IMR-90 (cell line): ENCODE data around the gene AKAP3. TPM values are rescaled to one million over a fixed set of nuclear protein-coding genes. Genes with fewer than 3 reads are reported as not detected.

ENCODE experiments used
- ATAC-seq: fragments of 200-7000 bp; cut with Tn5 transposase; 2 replicates; pipeline ENCODE4 v1.9.1; 2020; ENCODE audit warnings: low read depth, mild to moderate bottlenecking, moderate library complexity
- BruUV-seq: library from RNA; stranded (reverse); fragments of 400-500 nt; replicated peaks from 2 replicates; lab custom pipeline; 2021; lab: Mats Ljungman, UMichigan
- CTCF ChIA-PET: fragments of 300-600 bp; formaldehyde crosslinking; extraction: SDS; loops from one replicate; lab custom pipeline; 2021; ENCODE audit warnings: antibody characterized with exemption; lab: Yijun Ruan, JAX
- POLR2A ChIA-PET: fragments of 300-600 bp; sonication (Branson Sonifier 250); formaldehyde crosslinking; loops from one replicate; lab custom pipeline; 2022; ENCODE audit warnings: antibody characterized with exemption; ENCODE audit not compliant: unreplicated experiment; lab: Charles Lee
- DNase-seq: peaks from one replicate; pipeline ENCODE4 v3.0.0; 2013
- H2AFZ ChIP-seq: replicated peaks from 2 replicates; pipeline ENCODE3; 2013; ENCODE audit warnings: low read length, mild to moderate bottlenecking; ENCODE audit not compliant: poor library complexity
- H2AK5ac ChIP-seq: 2 replicates; pipeline ENCODE4 v1.6.1; 2013; ENCODE audit warnings: low read depth, low read length, inconsistent platforms
- H2AK9ac ChIP-seq: replicated peaks from 2 replicates; pipeline ENCODE3; 2013; ENCODE audit warnings: mild to moderate bottlenecking, low read depth, low read length, moderate library complexity; ENCODE audit not compliant: poor library complexity
- H2BK120ac ChIP-seq: 2 replicates; pipeline ENCODE4 v1.6.1; 2013; ENCODE audit warnings: low read depth, low read length, inconsistent platforms
- H2BK15ac ChIP-seq: 3 replicates; pipeline ENCODE4 v1.6.1; 2013; ENCODE audit warnings: low read depth, low read length, inconsistent platforms
- H2BK20ac ChIP-seq: 2 replicates; pipeline ENCODE4 v1.6.1; 2013; ENCODE audit warnings: low read depth, mild to moderate bottlenecking, inconsistent platforms, low read length, moderate library complexity
- H2BK5ac ChIP-seq: 2 replicates; pipeline ENCODE4 v1.6.1; 2013; ENCODE audit warnings: mild to moderate bottlenecking, low read depth, low read length, inconsistent platforms; ENCODE audit not compliant: poor library complexity, severe bottlenecking
- H3K14ac ChIP-seq: replicated peaks from 2 replicates; pipeline ENCODE4 v1.6.1; 2013; ENCODE audit warnings: low read depth, low read length, inconsistent platforms
- H3K18ac ChIP-seq: 2 replicates; pipeline ENCODE4 v1.6.1; 2013; ENCODE audit warnings: low read depth, low read length, control low read depth
- H3K23ac ChIP-seq: 2 replicates; pipeline ENCODE4 v1.6.1; 2013; ENCODE audit warnings: low read depth, low read length, inconsistent platforms
- H3K27ac ChIP-seq: 2 replicates; pipeline ENCODE4 v1.5.1; 2013; ENCODE audit warnings: mild to moderate bottlenecking, control low read depth, low read length; ENCODE audit not compliant: insufficient read depth
- H3K27me3 ChIP-seq: 2 replicates; pipeline ENCODE4 v1.6.1; 2013; ENCODE audit warnings: low read length; ENCODE audit not compliant: control insufficient read depth, insufficient read depth
- H3K36me3 ChIP-seq: 2 replicates; pipeline ENCODE4 v1.6.1; 2013; ENCODE audit warnings: low read length, mixed read lengths; ENCODE audit not compliant: control insufficient read depth, insufficient read depth
- H3K4ac ChIP-seq: 2 replicates; pipeline ENCODE4 v1.6.1; 2013; ENCODE audit warnings: low read depth, low read length, inconsistent platforms
- H3K4me1 ChIP-seq: 2 replicates; pipeline ENCODE4 v1.6.1; 2013; ENCODE audit warnings: low read length, mixed read lengths; ENCODE audit not compliant: control insufficient read depth, insufficient read depth
- H3K4me2 ChIP-seq: 2 replicates; pipeline ENCODE4 v1.6.1; 2013; ENCODE audit warnings: low read depth, mild to moderate bottlenecking, control low read depth, low read length, moderate library complexity
- H3K4me3 ChIP-seq: 2 replicates; pipeline ENCODE4 v1.5.1; 2013; ENCODE audit warnings: low read depth, mild to moderate bottlenecking, control low read depth, low read length, moderate library complexity; ENCODE audit not compliant: insufficient read depth
- H3K56ac ChIP-seq: 2 replicates; pipeline ENCODE4 v1.6.1; 2013; ENCODE audit warnings: low read length, inconsistent platforms; ENCODE audit not compliant: insufficient read depth; ENCODE audit errors: extremely low read depth
- H3K79me1 ChIP-seq, 2 experiments: 2 replicates each; pipeline ENCODE4 v1.6.1; 2013; ENCODE audit warnings: low read length in 2 of 2, inconsistent platforms in 1 of 2, low read depth in 1 of 2
- H3K9ac ChIP-seq: 2 replicates; pipeline ENCODE4 v1.6.1; 2013; ENCODE audit warnings: low read depth, low read length, control low read depth
- H3K9me1 ChIP-seq: 2 replicates; pipeline ENCODE4 v1.6.1; 2013; ENCODE audit warnings: low read length, inconsistent platforms; ENCODE audit not compliant: insufficient read depth
- H3K9me3 ChIP-seq: 2 replicates; pipeline ENCODE4 v1.6.1; 2013; ENCODE audit warnings: low read length; ENCODE audit not compliant: control insufficient read depth, insufficient read depth
- H4K20me1 ChIP-seq: 2 replicates; pipeline ENCODE4 v1.6.1; 2013; ENCODE audit warnings: low read length, inconsistent platforms; ENCODE audit not compliant: insufficient read depth
- H4K5ac ChIP-seq: 2 replicates; pipeline ENCODE4 v1.6.1; 2013; ENCODE audit warnings: mild to moderate bottlenecking, low read depth, low read length, control low read depth
- H4K8ac ChIP-seq, 2 experiments: 2 replicates each; pipeline ENCODE4 v1.6.1; 2013; ENCODE audit warnings: low read depth in 2 of 2, low read length in 2 of 2, control low read depth in 1 of 2, inconsistent platforms in 1 of 2
- H4K91ac ChIP-seq: 2 replicates; pipeline ENCODE4 v1.6.1; 2013; ENCODE audit warnings: low read depth, low read length, inconsistent platforms; ENCODE audit not compliant: insufficient read depth
- MXI1 ChIP-seq: IDR thresholded peaks from 2 replicates; pipeline ENCODE4 v1.6.1; 2012; ENCODE audit warnings: low read depth, mild to moderate bottlenecking, low read length, moderate library complexity, borderline replicate concordance
- POLR2A ChIP-seq: IDR thresholded peaks from 2 replicates; pipeline ENCODE4 v1.6.1; 2012; ENCODE audit warnings: mild to moderate bottlenecking, low read depth, low read length
- RAD21 ChIP-seq: IDR thresholded peaks from 2 replicates; pipeline ENCODE4 v1.6.1; 2012; ENCODE audit warnings: low read length, improper control_type of control experiment
- WGBS, 2 experiments: methylation state at CpG; one replicate each; pipeline versions ENCODE4 v1.1.5 to v1.1.7; 2013; ENCODE audit warnings: missing lambda C conversion rate in 2 of 2; ENCODE audit not compliant: insufficient read length in 1 of 2; ENCODE audit errors: extremely low coverage in 2 of 2; 5-methylcytosine and 5-hydroxymethylcytosine counted together
- dilution Hi-C: fragments of 300-500 bp; cut with HindIII; formaldehyde crosslinking; loops from one replicate; pipeline ENCODE4 v1.14.3; 2018; ENCODE audit warnings: low sequenced_read_pairs; ENCODE audit not compliant: unreplicated experiment
- in situ Hi-C: fragments of 300-500 bp; cut with MboI; formaldehyde crosslinking; loops from 3 replicates; pipeline ENCODE4 v1.14.3; 2019; ENCODE audit warnings: low sequenced_read_pairs, inconsistent platforms, mixed read lengths
- intact Hi-C: fragments of 100-400 bp; cut with micrococcal nuclease; formaldehyde crosslinking; loops from 2 replicates; pipeline ENCODE4 v1.10.0; 2022
- polyA plus RNA-seq, 3 experiments: library from polyadenylated mRNA; depleted of rRNA; stranded (reverse); fragments of >200 nt; gene quantifications; 2 replicates each; pipeline ENCODE4 v1.2.3, GENCODE V29; 2012; ENCODE audit warnings: low replicate concordance in 1 of 3
- total RNA-seq: library from RNA; depleted of rRNA; stranded (reverse); fragments of >200 nt; gene quantifications from 2 replicates; pipeline ENCODE4 v1.2.3, GENCODE V29; 2012
- TF ChIP-seq, protein P1 (sequence below): fragments of 150-350 bp; IDR thresholded peaks from 2 replicates; pipeline ENCODE4 v1.6.1; 2016; ENCODE audit warnings: low read depth, mild to moderate bottlenecking, low read length, moderate library complexity, borderline replicate concordance

AKAP3 gene
- total and polyA plus RNA-seq, 2 of the 4 experiments (the other 2 are of a cell fraction), result 0.54 to 0.55 TPM

DNA sequence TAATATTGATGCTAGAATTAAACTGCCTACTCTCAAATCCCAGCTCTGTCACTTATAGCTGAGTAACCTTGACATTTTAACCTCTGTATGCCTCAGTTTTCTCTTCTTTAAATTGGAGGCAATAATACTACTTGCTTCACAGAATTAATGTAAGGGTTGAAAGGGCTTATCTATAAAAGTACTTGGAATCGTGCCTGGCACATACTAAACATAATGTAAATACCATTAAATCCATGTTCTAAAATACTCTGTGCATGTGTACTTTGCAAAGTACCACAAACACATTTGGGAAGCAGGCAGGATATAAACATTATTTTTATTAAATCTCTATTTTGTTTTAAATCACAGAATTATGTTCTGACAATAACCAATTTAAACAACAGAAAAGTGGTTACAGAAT is 44.9 kb downstream of the AKAP3 start:
- in situ Hi-C loops (no loop called here), dilution Hi-C loops (no loop called here), intact Hi-C loops (loop anchor here (2.0 kb wide), 3 partner anchors 41 to 155 kb away; partner anchors contain the start of genes AKAP3, DYRK4 and NDUFA9)
- Histone ChIP-seq H3K14ac (no peak overlapping the region), H4K8ac (no peak overlapping the region), H3K27ac (no peak overlapping the region), H2BK120ac (no peak overlapping the region), H2BK20ac (no peak overlapping the region), H2BK5ac (no peak overlapping the region), H3K9ac (no peak overlapping the region), H3K23ac (no peak overlapping the region), H3K18ac (no peak overlapping the region), H4K5ac (no peak overlapping the region), H3K4me3 (no peak overlapping the region), H2AFZ (no peak overlapping the region), H3K4me2 (no peak overlapping the region), H3K56ac (no peak overlapping the region), H3K4ac (no peak overlapping the region), H3K27me3 (peaks cover 7% of the 10 kb centered on the region), H3K36me3 (no peaks in the 10 kb centered on the region), H2AK5ac (no peak overlapping the region), H4K20me1 (no peaks in the 10 kb centered on the region), H2BK15ac (no peak overlapping the region), H2AK9ac (no peak overlapping the region), H3K4me1 (peaks cover 3% of the 10 kb centered on the region), H3K9me1 (no peaks in the 10 kb centered on the region), H3K9me3 (no peaks in the 10 kb centered on the region), H3K79me1 (peaks cover 15 to 28% of the 10 kb centered on the region in 2 experiments), H4K91ac (no peak overlapping the region)
- ATAC-seq, result no peak
- TF ChIP-seq MXI1 (no peak), POLR2A (no peak), RAD21 (no peak)
- TF ChIP-seq, protein P1, sequence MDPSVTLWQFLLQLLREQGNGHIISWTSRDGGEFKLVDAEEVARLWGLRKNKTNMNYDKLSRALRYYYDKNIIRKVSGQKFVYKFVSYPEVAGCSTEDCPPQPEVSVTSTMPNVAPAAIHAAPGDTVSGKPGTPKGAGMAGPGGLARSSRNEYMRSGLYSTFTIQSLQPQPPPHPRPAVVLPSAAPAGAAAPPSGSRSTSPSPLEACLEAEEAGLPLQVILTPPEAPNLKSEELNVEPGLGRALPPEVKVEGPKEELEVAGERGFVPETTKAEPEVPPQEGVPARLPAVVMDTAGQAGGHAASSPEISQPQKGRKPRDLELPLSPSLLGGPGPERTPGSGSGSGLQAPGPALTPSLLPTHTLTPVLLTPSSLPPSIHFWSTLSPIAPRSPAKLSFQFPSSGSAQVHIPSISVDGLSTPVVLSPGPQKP, result no peak
- no peak for DNase-seq
- POLR2A ChIA-PET, result no interaction called here
- CTCF ChIA-PET, result interaction anchor here (0.5 to 1.6 kb wide), 10 partner anchors 10 to 1212 kb away, joined by 3 to 5 read pairs (median 3); no protein-coding TSS in a partner anchor
- WGBS, 2 experiments, result no CpG with 5 or more reads among the region's 1 CpG
- BruUV-seq, result no TSS peak
